NCI-H748 (cell line): ENCODE results near the gene SOCS3.
"Not testable (repeated sequence)": the region's sequence is repeated elsewhere in the genome, so short reads cannot be mapped to it uniquely, and the experiment has no call there.

ENCODE experiments used
- DNase-seq: peaks from one replicate; lab custom pipeline; 2025; ENCODE audit not compliant: unreplicated experiment; lab: John Stamatoyannopoulos, UW

Gene SOCS3

GRCh38 chr17:78313735-78314648, 45.9 kb downstream of the SOCS3 start:
- peak; percentile 93 for DNase-seq

- not testable (repeated sequence) for DNase-seq
Observed at GRCh38 chr17:78309659-78310255, 50.1 kb downstream of the SOCS3 start.

GRCh38 chr17:78307887-78308638, 51.8 kb downstream of the SOCS3 start:
- no peak for DNase-seq

GRCh38 chr17:78306913-78307312, 53.0 kb downstream of the SOCS3 start:
- DNase-seq: no peak
